DOHH2 (cell line): ENCODE data around the gene C12orf42.

ENCODE experiments used
- CTCF ChIP-seq: fragments of 200-600 bp; sonication (generic); IDR thresholded peaks from one replicate; pipeline ENCODE4 v1.5.1; 2014; ENCODE audit warnings: antibody characterized with exemption, mild to moderate bottlenecking, low read depth, low read length; ENCODE audit not compliant: poor library complexity, severe bottlenecking
- EZH2phosphoT487 ChIP-seq: fragments of 200-600 bp; sonication (generic); IDR thresholded peaks from 2 replicates; pipeline ENCODE4 v1.6.1; 2017; ENCODE audit warnings: borderline replicate concordance, mild to moderate bottlenecking, antibody characterized with exemption, low read length, moderate library complexity, mixed read lengths

GRCh38 chr12:103431387-103431786, 64.4 kb downstream of the C12orf42 start:
- TF ChIP-seq CTCF (no peak), EZH2phosphoT487 (no peak)
